ENCODE results near the gene TWIST2. TPM values are rescaled to one million over a fixed set of nuclear protein-coding genes. Genes with fewer than 3 reads are reported as not detected.
A peak's percentile ranks its signal among the peaks of the same experiment; 100 is the strongest.

The TWIST2 gene
- polyA plus RNA-seq, 3 donors: 0.43 to 0.49 (median 0.43) TPM

DNA sequence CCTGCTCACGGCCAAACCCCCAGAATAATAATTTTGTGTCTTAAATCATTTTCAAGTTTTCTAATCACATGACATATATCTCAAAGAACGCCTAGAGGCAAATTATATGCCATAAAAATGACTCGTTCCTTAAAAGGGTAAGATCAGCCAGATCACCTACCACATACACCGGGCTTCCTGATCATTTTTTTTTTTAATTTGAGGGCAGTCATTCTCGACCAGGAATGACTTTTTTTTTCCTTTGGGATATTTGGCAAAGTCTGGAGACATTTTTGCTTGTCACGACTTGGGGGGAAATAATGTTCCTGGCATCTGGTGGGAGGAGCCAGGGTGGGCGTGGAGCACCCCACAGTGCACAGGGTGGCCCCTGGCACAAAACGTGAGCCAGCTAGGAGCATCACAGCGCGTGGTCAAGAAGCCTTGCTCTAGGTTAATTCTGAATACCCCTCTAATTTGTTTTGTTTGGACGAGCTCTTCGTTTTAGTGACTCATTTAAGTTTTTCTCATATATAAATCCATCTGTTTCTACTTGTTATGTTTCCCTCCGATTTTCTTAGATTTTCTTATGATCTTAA, 94.9 kb downstream of the TWIST2 start:
- no peak for DNase-seq
- Mint-ChIP-seq H3K36me3 (no peaks in the 10 kb centered on the region), H3K4me3 (peak overlapping the region in 1 of 2 donors; percentile 5), H3K27me3 (ENCODE audit: low read depth in 3 of 3) (peaks cover 9 to 18% (median 11%) of the 10 kb centered on the region in 3 donors), H3K9me3 (peaks cover 0 to 16% (median 8%) of the 10 kb centered on the region in 7 donors), H3K27ac (no peak overlapping the region), H3K4me1 (peaks cover 4% of the 10 kb centered on the region)
- WGBS (ENCODE audit: insufficient coverage): 62% methylated on average over 5 of the region's 13 CpGs
- H3K4me1 ChIP-seq (ENCODE audit: control insufficient read depth in 1 of 2, insufficient read depth in 2 of 2, low read length in 2 of 2): peaks cover 9% of the 10 kb centered on the region in 2 donors
- H3K4me2 ChIP-seq (replicated peaks; ENCODE audit: extremely low read depth, low read length, poor library complexity, severe bottlenecking): no peak overlapping the region
- H3K79me2 ChIP-seq (ENCODE audit: insufficient read depth, low read length): no peaks in the 10 kb centered on the region
- no peak overlapping the region for H3K4me3 ChIP-seq (replicated peaks in 1 of 3; ENCODE audit: low read depth in 2 of 3, low read length in 3 of 3)
- H4K20me1 ChIP-seq (ENCODE audit: insufficient read depth, low read length): no peaks in the 10 kb centered on the region
- H3K27ac ChIP-seq (ENCODE audit: low read depth in 1 of 2, low read length in 2 of 2): no peak overlapping the region
- H3K9me3 ChIP-seq (replicated peaks in 1 of 2; ENCODE audit: control insufficient read depth in 1 of 2, insufficient read depth in 1 of 2, low read length in 2 of 2): peaks cover 0 to 18% of the 10 kb centered on the region in 2 donors
- no peaks in the 10 kb centered on the region for H3K36me3 ChIP-seq (replicated peaks in 1 of 2; ENCODE audit: control insufficient read depth in 1 of 2, insufficient read depth in 2 of 2, low read length in 2 of 2)
- H3K27me3 ChIP-seq (ENCODE audit: control insufficient read depth in 2 of 2, insufficient read depth in 2 of 2, low read length in 2 of 2): peaks cover 0 to 2% of the 10 kb centered on the region in 2 donors
- TF ChIP-seq, protein P1, sequence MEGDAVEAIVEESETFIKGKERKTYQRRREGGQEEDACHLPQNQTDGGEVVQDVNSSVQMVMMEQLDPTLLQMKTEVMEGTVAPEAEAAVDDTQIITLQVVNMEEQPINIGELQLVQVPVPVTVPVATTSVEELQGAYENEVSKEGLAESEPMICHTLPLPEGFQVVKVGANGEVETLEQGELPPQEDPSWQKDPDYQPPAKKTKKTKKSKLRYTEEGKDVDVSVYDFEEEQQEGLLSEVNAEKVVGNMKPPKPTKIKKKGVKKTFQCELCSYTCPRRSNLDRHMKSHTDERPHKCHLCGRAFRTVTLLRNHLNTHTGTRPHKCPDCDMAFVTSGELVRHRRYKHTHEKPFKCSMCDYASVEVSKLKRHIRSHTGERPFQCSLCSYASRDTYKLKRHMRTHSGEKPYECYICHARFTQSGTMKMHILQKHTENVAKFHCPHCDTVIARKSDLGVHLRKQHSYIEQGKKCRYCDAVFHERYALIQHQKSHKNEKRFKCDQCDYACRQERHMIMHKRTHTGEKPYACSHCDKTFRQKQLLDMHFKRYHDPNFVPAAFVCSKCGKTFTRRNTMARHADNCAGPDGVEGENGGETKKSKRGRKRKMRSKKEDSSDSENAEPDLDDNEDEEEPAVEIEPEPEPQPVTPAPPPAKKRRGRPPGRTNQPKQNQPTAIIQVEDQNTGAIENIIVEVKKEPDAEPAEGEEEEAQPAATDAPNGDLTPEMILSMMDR (IDR thresholded peaks at IDR 0.05): no peak
- intact Hi-C loops (cut with micrococcal nuclease): no loop called here
- H3K9ac ChIP-seq (ENCODE audit: insufficient read depth, low read length, poor library complexity, severe bottlenecking): no peak overlapping the region
- H2AFZ ChIP-seq (ENCODE audit: insufficient read depth, low read depth, low read length, poor library complexity, severe bottlenecking): no peak overlapping the region

DNA sequence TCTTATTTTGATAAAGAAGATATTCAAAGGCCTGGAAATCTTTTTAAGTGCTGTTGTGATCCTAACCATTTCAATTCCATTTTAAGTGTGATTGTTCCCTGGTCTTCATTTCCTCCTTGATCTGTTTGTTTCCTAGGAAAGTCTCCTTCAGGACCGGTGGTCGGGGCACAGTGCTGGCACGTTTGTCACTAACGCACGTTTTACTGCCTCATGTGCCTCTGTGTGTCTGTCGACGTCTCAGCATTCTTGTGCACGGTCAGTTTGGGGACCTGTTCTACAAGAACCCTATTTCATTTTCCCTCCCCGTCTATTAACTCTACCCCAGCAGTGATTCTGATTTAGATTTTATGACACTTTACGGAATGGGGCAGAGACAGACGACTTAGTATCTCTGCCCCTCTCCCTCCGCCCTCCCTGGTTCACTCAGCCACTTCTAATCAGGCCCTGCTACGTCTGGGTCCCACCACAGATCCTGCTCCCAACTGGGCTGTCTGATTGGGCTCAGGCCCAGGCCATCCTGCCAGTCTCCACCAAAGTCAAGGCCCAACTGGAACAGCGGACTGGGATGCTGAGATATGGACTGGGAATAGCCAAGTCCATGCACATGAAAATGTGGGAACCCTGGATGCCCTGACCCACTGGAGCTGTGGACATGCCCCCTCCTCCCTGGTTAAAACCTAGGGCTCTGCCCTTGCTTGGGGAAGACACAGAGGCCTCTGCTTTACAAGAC, 95.6 kb downstream of the TWIST2 start:
- H3K27ac Mint-ChIP-seq: no peak overlapping the region
- Histone ChIP-seq H3K4me3 (replicated peaks in 1 of 3; ENCODE audit: low read depth in 2 of 3, low read length in 3 of 3) (no peak overlapping the region), H3K4me2 (replicated peaks; ENCODE audit: extremely low read depth, low read length, poor library complexity, severe bottlenecking) (no peak overlapping the region), H3K79me2 (ENCODE audit: insufficient read depth, low read length) (no peaks in the 10 kb centered on the region), H2AFZ (ENCODE audit: insufficient read depth, low read depth, low read length, poor library complexity, severe bottlenecking) (no peak overlapping the region), H4K20me1 (ENCODE audit: insufficient read depth, low read length) (no peaks in the 10 kb centered on the region), H3K27me3 (ENCODE audit: control insufficient read depth in 2 of 2, insufficient read depth in 2 of 2, low read length in 2 of 2) (peaks cover 0 to 2% of the 10 kb centered on the region in 2 donors), H3K9me3 (replicated peaks in 1 of 2; ENCODE audit: control insufficient read depth in 1 of 2, insufficient read depth in 1 of 2, low read length in 2 of 2) (peaks cover 0 to 18% of the 10 kb centered on the region in 2 donors), H3K4me1 (ENCODE audit: control insufficient read depth in 1 of 2, insufficient read depth in 2 of 2, low read length in 2 of 2) (peaks cover 16% of the 10 kb centered on the region in 2 donors), H3K36me3 (replicated peaks in 1 of 2; ENCODE audit: control insufficient read depth in 1 of 2, insufficient read depth in 2 of 2, low read length in 2 of 2) (no peaks in the 10 kb centered on the region), H3K27ac (ENCODE audit: low read depth in 1 of 2, low read length in 2 of 2) (no peak overlapping the region), H3K9ac (ENCODE audit: insufficient read depth, low read length, poor library complexity, severe bottlenecking) (no peak overlapping the region)
- H3K9me3 Mint-ChIP-seq: peaks cover 0 to 16% (median 8%) of the 10 kb centered on the region in 7 donors
- H3K27me3 Mint-ChIP-seq (ENCODE audit: low read depth in 3 of 3): peaks cover 9 to 14% (median 12%) of the 10 kb centered on the region in 3 donors
- no peak overlapping the region for H3K4me3 Mint-ChIP-seq
- DNase-seq: no peak
- TF ChIP-seq, protein P1 (IDR thresholded peaks at IDR 0.05): no peak
- H3K36me3 Mint-ChIP-seq: no peaks in the 10 kb centered on the region
- peaks cover 11% of the 10 kb centered on the region for H3K4me1 Mint-ChIP-seq
- 78% methylated on average over 14 of the region's 14 CpGs for WGBS (ENCODE audit: insufficient coverage)
- intact Hi-C loops (cut with micrococcal nuclease): no loop called here

Data from CD14-positive monocyte (primary cell).